CD4-positive, alpha-beta T cell treated with Interleukin-4 for 1 hour (primary cell): ENCODE data around the gene SYNGAP1.
"Not testable (repeated sequence)": the region's sequence is repeated elsewhere in the genome, so short reads cannot be mapped to it uniquely, and the experiment has no call there.

ENCODE experiments used
- DNase-seq, 2 donors: peaks; one replicate each; pipeline ENCODE4 v3.0.0-alpha.2; 2020 to 2022

The SYNGAP1 gene

GRCh38 chr6:33483678-33484077 is 63.8 kb downstream of the SYNGAP1 start:
- no peak for DNase-seq

- DNase-seq: not testable (repeated sequence)
These were observed 64.9 kb downstream of the SYNGAP1 start for GRCh38 chr6:33484673-33485262.

DNA sequence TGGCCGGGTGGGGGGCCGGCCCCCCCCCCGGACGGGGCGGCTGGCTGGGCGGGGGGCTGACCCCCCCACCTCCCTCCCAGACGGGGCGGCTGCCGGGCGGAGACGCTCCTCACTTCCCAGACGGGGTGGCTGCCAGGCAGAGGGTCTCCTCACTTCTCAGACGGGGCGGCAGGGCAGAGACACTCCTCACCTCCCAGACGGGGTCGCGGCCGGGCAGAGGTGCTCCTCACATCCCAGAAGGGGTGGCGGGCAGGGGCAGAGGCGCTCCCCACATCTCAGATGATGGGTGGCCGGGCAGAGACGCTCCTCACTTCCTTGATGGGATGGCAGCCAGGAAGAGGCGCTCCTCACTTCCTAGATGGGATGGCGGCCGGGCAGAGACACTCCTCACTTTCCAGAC is 65.8 kb downstream of the SYNGAP1 start:
- not testable (repeated sequence) for DNase-seq

- no peak for DNase-seq
These were observed 68.5 kb downstream of the SYNGAP1 start for GRCh38 chr6:33488339-33488738.

DNA sequence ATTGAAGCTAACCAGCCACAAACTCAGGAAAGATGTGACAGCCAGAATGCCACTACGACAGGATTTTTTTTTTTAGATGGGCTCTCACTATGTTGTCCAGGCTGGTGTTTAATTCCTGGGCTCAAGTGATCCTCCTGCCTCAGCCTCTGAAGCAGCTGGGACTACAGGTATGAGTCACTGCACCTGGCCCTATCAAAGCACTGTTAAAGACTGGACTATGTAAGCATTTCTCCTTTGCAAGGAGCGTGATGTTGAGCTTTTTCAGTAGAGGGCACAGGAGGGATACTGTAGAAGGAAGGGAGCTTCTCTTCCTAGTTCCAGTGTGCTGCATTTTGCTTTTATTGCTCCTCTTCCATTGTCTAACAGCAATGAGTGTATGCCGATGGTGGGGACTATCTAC is 70.3 kb downstream of the SYNGAP1 start:
- no peak for DNase-seq

DNA sequence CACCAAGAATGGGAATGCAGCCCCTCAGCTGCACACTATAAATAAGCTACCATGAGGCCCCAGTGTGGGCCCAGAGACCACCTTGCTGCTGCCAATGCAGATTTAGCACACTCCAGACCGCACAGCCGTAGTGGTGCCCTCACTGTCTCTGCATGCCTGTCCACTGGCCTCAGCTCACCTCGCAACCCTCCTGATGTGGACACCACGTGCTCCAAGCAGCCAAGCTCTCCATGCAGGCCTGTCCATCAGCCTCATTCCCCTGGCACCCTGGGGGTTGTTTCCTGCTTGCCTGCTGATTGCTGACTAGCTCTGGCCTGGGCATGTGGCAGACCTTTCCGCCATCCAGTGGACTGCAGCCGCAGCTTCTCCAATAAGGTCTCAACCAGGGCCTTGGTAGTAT is 70.8 kb downstream of the SYNGAP1 start:
- DNase-seq: no peak

GRCh38 chr6:33492093-33492492 is 72.2 kb downstream of the SYNGAP1 start:
- peak; percentile 13 for DNase-seq

DNA sequence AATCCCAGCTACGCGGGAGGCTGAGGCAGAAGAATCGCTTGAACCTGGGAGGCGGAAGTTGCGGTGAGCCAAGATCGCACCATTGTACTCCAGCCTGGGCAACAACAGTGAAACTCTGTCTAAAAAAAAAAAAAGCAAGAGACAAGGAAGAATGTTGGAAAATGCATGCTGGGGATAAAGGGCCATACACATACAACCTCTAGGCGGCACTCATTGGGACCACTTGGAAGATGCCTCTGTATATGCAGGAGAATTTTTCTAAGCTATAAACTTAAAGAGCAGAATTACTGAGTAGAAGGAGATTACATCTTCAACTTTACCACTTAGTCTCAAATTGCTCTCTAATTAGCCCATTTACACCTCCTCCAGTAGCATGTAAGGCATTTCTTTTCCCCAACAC is 77.3 kb downstream of the SYNGAP1 start:
- no peak for DNase-seq

- DNase-seq: no peak
These were observed 82.6 kb downstream of the SYNGAP1 start for GRCh38 chr6:33502486-33502885.

GRCh38 chr6:33504486-33504885 is 84.6 kb downstream of the SYNGAP1 start:
- DNase-seq: no peak
